Dedifferentiated amniotic fluid mesenchymal stem cell (primary cell): ENCODE results near the gene PLCG2.
"Not testable (repeated sequence)": the region's sequence is repeated elsewhere in the genome, so short reads cannot be mapped to it uniquely, and the experiment has no call there.

ENCODE experiments used
- DNase-seq: peaks from one replicate; pipeline ENCODE4 v3.0.0-alpha.2; 2016; ENCODE audit errors: extremely low spot score

PLCG2 gene

DNA sequence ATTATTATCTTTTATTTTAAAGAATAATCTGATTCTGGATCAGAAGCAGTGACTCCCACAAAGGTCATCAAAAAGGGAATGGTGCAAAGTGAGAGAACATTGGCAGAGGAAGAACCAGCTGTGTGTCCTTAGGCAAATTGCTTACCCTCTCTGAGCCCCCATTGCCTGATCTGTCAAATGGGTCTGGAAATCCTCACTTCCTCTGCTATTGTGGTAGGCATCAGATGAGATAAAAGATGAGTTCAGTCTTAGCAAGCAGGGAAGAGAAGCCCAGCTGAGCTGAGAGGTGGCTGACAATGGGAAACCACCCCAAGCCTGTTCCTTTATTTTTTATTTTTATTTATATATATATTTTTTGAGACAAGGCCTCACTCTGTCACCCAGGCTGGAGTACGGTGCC lies 24.2 kb upstream of the PLCG2 start:
- no peak for DNase-seq

DNA sequence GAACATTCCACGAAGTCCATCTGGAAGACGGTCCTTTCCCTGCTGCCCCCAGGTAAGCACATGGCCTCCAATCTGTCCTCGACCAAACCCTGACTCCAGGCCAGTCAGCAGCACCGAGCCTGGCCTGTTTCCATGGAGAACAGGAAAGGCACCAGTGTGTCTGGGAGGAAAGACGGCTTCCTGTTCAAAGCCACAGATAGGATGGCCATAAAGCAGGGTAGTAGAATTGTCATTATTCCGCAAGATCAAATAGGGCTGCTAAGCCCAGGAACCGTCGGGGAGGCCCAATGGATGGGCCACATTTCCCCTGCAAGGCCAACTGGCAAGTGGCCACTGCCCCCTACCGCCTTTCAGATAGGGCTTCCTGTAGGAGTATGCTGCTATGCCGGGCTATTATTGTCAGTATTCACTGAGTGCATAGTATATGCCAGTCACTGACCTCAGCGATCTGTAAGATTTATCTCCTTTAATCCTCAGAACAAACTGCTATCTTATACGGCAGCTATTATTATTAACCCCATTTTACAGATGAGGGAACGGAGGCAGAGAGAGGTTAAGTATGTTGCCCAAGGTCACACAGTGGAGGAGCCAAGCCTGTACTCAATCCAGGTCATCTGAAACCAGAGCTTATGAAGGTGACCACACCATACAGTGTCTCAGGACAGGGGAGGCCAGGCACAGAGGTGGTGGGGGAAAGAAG lies 23.0 kb upstream of the PLCG2 start:
- DNase-seq, result no peak

DNA sequence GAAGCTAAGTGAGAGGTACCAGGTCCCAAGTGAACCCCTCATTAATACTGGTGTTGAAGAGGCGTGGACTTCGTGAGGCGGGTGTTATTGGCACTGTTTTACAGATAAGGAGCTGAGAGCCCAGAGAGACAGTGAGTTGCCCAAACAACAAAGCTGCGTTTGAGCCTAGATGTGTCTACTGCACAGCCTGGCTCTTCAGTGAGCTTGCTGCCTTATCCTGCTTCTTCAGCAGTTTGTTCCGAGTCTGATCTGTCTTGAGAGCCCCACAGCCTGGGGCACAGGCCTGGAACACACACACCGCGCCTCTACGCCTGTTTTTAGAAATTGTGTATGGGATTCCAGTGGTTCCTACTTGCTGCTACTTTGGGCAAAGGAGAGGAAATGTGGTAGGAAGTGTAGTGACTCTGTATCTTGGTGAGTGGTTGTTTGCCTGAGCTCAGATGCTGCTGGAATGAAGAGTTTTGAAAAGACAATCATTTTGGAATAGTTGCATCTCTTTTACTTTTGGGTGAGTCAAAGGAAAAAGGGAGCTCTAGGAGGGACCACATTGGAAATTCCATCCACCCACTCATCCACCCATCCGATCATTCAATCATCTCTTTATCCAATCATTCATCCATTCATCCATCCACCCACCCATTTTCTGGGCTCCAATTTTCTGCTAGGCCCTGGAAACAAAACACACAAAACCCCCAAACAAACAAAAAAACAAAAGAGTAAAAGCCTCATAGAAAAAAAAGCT lies 22.3 kb upstream of the PLCG2 start:
- DNase-seq, result no peak

DNA sequence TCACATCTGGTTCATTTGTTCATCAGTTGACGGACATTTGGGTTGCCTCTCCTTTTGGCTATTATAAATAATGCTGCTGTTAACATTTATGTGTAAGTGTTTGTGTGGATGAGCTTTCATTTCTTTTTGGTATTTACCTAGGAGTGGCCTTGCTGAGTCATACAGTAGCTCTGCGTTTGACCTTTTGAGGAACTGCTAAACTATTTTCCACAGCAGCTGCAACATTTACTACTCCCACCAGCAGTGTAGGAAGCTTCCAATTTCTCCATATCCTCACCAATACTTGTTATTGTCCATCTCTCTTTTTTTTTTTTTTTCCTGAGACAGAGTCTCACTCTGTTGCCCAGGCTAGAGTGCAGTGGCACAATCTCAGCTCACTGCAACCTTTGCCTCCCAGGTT lies 20.7 kb upstream of the PLCG2 start:
- no peak for DNase-seq

DNA sequence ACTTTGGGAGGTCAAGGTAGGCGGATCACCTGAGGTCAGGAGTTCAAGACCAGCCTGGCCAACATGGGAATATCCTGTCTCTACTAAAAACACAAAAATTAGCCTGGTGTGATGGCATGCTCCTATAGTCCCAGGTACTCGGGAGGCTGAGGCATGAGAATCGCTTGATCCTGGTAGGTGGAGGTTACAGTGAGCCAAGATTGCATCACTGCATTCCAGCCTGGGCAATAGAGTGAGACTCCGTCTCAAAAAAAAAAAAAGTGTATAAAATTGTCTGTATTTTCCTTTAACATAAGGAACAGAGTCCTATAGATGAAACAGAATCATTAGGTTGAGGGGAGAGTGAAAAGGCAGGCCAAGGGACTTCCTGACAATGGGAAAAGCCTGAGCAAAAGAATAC lies 16.8 kb upstream of the PLCG2 start:
- not testable (repeated sequence) for DNase-seq

DNA sequence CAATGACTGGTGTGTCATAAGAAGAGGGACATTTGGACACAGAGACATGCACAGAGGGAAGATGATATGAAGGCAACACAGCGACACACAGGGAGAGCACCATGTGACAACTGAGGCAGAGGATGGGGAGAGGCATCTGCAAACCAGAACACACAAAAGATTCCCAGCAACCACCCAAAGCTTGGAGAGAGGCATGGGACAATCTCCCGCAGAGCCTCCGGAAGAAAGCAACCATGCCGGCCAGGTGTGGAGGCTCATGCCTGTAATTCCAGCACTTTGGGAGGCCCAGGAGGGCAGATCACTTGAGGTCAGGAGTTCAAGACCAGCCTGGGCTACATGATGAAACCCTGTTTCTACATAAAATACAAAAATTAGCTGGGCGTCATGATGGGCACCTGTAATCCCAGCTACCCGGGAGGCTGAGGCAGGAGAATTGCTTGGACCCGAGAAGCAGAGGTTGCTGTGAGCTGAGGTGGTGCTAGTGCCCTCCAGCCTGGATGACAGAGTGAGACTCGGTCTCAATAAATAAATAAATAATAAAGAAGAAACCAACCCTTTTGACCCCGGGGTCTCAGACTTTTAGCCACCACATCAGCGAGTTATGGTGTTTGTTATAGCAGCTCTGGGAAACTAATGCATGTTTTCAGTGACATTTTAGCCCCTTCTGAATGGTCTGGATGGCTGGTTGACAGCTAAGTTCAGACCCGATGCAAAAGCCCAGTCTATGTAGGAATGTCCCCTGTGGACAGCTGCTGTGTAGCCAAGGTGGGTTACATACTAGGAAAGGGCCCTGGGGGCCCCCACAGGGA lies 13.8 kb upstream of the PLCG2 start:
- no peak for DNase-seq

DNA sequence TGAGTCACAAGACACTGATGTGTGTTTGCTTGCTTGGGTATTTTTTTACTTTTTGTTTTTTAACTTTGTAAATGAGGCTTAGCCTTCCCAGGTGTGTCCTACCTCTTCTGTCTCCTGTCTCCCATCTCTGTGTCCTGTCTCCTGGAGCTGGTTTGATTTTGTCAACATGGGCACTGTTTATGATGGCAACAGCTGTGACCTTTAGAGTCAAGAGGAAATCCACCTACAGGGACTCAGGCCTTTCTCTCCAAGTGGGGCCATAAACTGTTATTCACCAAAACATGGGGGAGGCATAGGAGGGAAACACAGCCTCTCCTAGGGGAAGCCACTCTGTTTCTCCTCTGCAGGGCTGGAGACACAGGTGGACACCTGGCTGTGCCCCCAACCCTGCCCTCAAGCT lies 13.1 kb upstream of the PLCG2 start:
- no peak for DNase-seq

DNA sequence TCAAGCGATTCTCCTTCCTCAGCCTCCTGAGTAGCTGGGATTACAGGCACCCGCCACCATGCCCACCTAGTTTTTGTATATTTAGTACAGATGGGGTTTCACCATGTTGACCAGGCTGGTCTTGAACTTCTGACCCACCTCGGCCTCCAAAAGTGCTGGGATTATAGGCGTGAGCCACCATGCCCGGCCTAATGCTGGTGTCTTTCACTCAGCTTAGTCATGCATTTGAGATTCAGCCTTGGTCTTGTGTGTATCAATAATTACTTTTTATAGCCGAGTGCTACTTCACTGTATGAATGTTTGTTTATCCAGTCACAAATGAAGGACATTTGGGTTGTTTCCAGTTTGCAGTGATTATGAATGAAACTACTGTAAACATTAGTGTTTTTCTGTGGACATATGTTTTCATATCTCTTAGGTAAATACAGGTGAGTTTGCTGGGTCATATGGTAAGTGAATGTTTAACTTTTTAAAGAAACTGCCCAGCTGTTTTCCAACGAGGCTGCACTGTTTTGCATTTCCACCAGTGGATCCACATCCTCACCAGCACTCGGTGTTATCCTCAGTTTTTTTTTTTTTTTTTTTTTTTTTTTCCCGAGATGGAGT lies 11.0 kb upstream of the PLCG2 start:
- no peak for DNase-seq

DNA sequence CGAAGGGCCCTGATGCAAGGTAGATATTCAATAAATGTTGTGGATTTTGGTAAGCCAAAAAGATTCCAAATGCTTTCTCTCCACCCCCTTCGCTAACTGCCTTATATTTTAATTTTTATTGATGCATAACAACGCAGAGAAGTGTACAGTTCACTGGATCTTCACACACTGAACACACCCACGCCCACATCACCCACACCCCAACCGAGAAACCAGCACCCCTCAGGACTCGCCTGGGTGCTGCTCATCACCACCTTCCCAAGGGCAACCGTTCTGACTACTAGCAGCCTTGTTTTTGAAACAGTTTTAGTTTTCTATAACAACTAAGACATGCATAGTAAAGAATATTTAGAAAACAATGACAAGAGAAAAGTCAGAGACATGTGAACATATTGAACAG lies 9.1 kb upstream of the PLCG2 start:
- no peak for DNase-seq

DNA sequence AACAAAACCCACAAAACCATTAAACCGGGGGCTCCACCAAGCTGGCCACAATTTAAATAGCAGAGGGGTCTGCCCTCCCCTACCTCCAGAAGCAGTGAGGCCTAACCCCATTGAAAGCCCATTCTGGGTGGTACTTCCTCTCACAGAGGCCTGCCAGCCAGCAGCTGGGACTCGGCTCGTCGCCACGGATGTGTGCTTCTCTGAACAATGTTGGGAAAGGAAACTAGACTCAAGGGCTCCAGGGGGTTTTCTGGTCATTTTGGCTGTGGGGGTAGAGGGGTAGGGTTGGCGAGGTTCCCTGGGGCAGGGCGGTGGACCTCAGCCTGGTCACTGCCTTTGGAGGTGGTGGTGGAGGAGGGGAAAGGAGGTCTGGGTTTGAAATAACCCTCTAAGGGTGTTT lies 4.7 kb upstream of the PLCG2 start:
- no peak for DNase-seq

DNA sequence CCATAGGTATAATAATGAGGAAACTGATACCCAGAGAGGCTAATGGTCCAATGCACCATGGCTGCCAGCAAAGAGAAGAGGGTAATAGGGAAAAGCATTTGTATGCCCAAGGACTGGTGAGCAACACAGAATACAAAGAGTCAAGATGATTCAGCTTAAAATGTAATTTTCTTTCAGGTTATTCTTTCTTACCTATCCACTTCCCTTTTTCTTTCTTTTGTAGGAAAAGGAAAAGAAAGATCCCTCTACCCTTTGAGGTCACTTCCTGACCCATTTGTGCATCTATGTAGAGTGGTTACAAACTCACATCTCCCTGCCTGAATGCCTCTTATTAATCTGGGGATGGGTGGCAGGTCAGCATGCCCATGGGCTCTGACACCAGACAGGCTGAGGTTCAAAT lies 3.5 kb upstream of the PLCG2 start:
- DNase-seq, result no peak

DNA sequence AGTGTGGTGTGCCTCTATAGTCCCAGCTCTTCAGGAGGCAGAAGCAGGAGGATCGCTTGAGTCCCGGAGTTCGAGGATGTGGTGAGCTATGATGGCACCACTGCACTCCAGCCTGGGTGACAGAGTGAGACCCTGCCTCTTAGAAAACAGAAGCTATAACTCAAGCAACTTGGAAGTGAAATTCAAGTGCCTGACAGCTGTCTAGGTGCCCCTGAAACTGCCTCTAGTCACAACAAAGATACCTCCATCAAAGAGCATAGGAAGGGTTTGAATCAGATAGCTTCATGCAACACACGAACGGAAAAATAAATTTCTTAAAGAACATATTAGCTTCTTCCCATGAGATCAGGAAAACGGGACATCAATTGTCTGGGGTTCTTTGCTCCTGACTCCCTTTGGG lies 860 bp upstream of the PLCG2 start:
- no peak for DNase-seq

DNA sequence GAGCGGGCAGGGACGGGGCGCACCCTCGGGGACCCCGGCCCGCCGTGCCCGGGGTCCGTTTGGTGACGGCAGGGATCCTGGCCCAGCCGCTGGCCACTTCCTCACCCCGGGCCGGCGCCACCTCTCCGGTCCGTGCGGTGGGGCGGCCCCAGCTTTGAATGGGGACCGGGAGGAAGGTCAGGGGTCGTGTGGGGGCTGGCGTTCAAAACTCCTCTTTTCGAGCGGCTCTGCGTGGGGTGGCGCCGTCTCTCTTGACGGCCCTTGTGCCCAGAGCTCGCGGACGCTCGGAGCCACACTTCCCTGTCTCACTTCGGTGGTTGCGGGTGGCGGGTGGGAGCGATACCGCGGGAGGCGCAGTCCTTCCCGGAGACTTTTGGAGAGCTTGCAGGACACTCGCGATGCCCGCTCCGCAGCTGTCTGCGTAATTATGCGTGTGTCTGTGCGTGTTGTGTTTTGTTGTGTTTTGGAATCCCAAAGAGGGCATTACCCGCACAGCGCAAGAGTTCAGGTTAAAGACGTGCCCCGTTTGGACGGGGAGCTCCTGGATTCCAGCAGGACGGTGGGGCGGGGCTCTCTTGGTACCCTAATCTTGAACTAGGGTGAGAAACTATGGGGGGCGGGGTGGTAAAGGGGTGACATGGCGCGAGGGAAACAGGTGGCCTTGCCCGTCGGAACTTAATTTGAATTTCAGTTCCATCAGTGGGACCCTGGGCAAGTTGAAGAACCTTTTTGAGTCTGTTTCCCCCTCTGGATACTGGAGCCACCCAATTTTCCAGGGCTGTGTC lies 637 bp downstream of the PLCG2 start:
- DNase-seq, result no peak

DNA sequence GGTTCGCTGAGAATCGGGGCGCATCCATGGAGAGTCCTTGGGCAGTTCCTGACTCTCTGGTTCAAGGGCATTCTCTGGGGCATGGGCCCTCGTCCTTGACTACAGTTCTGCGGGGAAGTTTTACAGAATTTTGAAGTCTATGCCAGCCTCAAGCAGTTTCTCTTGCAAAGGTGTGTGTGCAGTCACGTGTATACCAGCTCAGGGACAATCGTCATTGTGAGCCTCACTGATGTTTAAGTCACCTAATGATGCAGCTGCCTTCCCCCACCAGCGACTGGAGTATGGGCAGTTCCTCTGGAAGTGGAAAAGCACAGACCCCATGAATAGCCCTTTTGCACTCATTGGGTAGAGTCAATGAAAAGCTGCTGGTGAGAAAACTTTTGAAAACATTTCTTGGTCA lies 1.3 kb downstream of the PLCG2 start:
- no peak for DNase-seq

DNA sequence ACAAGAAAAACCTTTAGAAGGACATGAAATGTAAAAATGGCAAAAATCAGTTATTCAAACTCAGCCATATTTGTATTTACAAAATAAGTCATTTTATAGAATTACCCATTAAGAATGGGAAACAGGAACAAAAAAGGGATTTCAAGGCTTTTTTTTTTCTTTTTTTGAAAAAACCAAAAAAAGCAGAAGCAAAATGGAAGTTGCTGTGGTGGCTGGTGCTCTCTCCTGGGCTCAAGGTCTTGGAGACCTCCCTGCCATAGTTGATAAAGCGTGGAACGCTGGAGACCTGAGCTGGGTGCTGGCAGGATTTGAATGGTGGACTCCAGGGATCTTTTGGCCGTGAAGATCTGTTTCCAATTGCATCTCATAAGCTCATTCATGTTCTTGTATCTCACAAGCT lies 3.1 kb downstream of the PLCG2 start:
- no peak for DNase-seq

DNA sequence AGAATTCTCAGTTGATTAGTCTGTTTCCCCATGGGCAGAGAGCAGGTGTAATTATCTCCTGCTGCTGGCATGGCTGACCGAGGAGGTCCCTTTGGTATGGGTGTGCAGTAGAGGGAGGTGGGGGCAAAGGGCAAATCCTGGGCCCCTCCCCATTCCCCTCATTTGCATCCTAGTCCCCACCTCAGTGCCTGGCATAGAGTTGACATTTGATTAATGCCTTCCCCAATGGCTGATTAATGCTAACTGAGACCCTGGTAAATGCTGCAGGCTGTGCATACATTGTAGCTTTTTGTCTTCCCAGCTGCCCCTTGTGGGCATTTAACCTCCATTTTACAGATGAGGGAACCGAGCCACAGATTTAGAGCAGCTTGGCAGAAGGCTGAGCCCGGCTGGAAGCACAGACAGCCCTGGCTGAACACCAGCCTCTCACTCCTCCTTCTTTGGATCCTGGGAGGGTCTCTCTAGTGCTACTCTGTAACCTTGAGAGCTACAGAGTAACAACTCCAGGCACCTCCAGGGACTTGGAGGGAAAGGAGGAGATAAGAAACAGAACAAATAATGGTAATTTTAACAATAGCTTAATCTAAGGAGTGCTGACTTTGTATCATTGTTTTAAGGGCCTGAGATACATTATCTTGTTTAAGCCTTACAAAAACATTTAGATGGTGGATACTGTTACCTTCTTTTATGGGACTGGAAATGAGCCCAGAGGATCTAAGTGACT lies 5.1 kb downstream of the PLCG2 start:
- DNase-seq, result no peak

DNA sequence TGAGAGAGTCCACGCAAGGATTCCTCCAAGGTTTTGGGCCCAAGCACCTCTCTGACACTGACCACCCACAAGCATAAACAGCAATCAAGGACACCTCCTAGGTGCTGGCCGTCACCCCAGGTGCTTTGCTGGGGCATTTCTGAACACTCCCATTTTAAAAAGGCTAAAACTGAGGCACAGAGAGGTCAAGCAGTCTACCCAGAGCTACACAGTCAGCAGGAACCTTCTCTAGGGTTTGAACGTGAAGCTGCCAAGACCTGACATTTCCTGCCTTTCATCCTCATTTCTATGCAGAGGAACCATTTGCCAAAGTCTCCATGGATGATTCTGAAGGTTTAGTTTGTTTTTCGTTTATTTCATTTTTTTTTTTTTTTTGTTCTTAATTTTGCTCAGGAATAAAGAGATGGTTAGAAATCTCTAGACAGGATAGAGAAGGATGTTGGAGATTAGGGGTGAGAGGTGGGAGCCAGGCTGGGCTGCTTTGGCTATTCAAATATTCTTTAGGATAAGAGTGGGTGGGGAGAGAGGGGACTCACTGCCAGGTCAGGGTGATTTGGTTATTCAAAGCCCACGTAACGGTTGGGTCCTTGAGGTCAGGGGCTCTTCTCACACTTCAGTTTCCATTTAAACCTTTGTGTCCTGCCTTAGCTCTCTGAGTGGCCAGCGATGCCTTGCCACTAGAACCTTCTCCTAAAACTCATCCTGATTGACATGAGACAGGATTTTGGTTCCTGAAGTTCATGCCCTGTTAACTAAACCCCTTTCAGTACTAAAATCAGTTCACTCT lies 6.2 kb downstream of the PLCG2 start:
- no peak for DNase-seq

DNA sequence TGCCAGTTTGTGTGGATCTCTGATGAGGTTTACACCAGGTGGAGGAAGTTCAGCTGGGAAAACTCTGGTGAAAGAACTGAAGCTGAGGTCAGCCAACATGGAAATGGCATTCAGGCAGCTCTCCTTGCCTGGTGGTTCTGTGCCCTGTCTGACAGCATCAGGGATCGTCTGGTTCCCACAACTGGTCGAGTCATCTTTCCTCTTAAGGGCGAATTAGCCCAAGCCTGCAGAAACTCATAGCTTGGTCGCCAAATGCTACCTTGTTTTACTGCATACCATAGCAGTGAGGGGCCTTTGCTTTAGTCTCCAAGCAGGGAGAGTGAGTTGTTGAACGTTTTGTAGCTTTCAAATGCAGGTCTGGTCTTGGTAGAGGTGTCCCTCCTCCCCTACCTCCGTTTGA lies 7.2 kb downstream of the PLCG2 start:
- DNase-seq, result no peak

DNA sequence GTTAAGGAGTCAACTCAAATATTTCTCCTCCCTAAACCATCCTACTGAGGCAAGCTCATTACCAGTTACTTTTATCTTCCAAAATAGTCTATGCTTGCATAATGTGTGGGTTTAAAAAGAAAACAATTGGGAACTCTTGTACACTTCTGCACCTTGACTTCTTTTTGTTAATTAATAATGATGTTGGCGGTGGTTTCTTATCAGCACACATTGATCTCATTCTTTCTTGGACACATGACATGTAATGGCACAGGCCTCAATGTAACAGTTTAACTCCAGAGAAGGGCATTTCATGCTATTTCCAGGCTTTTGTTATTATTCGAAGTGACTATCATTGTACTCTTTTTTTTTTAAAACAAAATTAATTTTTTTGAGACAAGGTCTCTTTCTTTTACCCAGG lies 7.8 kb downstream of the PLCG2 start:
- DNase-seq, result no peak

DNA sequence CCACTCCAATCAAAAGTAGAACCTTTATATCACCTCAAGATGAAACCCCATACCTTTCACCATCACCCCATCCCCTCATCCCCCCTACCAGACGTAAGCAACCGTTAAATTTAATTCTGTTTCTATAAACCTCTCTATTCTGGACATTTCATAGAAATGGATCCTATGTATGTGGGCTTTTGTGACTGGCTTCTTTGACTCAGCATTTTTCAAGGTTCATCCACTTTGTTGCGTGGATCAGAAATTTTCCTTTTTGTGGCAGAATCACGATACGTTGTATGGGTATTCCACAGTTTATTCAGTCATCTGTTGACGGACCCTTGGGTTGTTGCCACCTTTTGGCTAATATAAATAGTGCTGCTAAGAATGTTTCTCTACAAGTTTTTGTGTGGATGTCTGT lies 8.6 kb downstream of the PLCG2 start:
- no peak for DNase-seq
